Kidney (tissue), 14 donors: ENCODE measurements around the gene TDP1. TPM values are rescaled to one million over a fixed set of nuclear protein-coding genes. Genes with fewer than 3 reads are reported as not detected.

Experiments used
- DNase-seq, 5 donors: peaks; one replicate each; pipeline ENCODE4 v3.0.0-alpha.2; 2013 to 2020
- FAIRE-seq: peaks from 2 replicates; lab custom pipeline; 2012; peaks lifted over from hg19 to GRCh38; lab: Jason Lieb, UNC
- H3K27ac ChIP-seq, 2 donors: one replicate each; pipeline ENCODE4 v1.7.0; 2013; ENCODE audit warnings: low read depth in 2 of 2, low read length in 2 of 2, inconsistent platforms in 1 of 2
- H3K27me3 ChIP-seq: one replicate; pipeline ENCODE4 v1.7.1; 2013; ENCODE audit warnings: low read length, inconsistent platforms; ENCODE audit not compliant: control insufficient read depth, insufficient read depth
- H3K36me3 ChIP-seq, 3 donors: one replicate each; pipeline versions ENCODE4 v1.7.0 to v1.7.1; 2013; ENCODE audit warnings: low read length in 3 of 3, control low read depth in 1 of 3, inconsistent platforms in 1 of 3; ENCODE audit not compliant: insufficient read depth in 3 of 3, control insufficient read depth in 2 of 3
- H3K4me1 ChIP-seq, 3 donors: one replicate each; pipeline versions ENCODE4 v1.7.0 to v1.7.1; 2013; ENCODE audit warnings: low read length in 3 of 3, inconsistent platforms in 1 of 3, low read depth in 1 of 3; ENCODE audit not compliant: control insufficient read depth in 2 of 3, insufficient read depth in 2 of 3
- H3K4me3 ChIP-seq, 3 donors: one replicate each; pipeline versions ENCODE4 v1.7.0 to v1.8.1; 2013; ENCODE audit warnings: low read length in 3 of 3, control low read depth in 1 of 3, inconsistent platforms in 1 of 3
- H3K9ac ChIP-seq, 3 donors: one replicate each; pipeline versions ENCODE4 v1.7.0 to v1.7.1; 2013; ENCODE audit warnings: low read length in 3 of 3, control low read depth in 1 of 3, inconsistent platforms in 1 of 3
- H3K9me3 ChIP-seq, 3 donors: one replicate each; pipeline versions ENCODE4 v1.7.0 to v1.7.1; 2013; ENCODE audit warnings: low read length in 3 of 3, control low read depth in 1 of 3, inconsistent platforms in 1 of 3; ENCODE audit not compliant: control insufficient read depth in 2 of 3, insufficient read depth in 1 of 3
- intact Hi-C: fragments of 100-400 bp; cut with DNase I; formaldehyde crosslinking; loops from one replicate; pipeline ENCODE4 v1.11.1; 2022
- polyA plus RNA-seq: library from polyadenylated mRNA; stranded (reverse); fragments of 350-450 nt; fragmentation: Illumina TruSeq; extraction: RNeasy Lipid Tissue Mini Kit (QIAGEN cat#74804); gene quantifications from one replicate; pipeline ENCODE4 v1.2.3, GENCODE V29; 2014; ENCODE audit warnings: low read depth, low replicate concordance; ENCODE audit not compliant: insufficient read depth
- total RNA-seq: library from RNA; stranded (reverse); fragmentation: NEBNext Ultra II Directional; extraction: Animal tissue kit (Norgen Biotek cat#: 25700); gene quantifications from one replicate; pipeline ENCODE4 v1.2.1, GENCODE V29; 2021
- TF ChIP-seq, protein P1 (sequence below): IDR thresholded peaks from 3 replicates; pipeline ENCODE4 v1.5.1; 2012; ENCODE audit warnings: mild to moderate bottlenecking, moderate library complexity, borderline replicate concordance; ENCODE audit not compliant: insufficient read depth; ENCODE audit errors: extremely low read depth
- donor health status: control.
- donor health status: control.
- donor health status: control.
- donor health status: control.
- donor health status: control.
- donor health status: DM: yes; HTN: yes; CAD: no.
- donor health status: Normal renal cell carcinoma (clear cell type).

The TDP1 gene
- total and polyA plus RNA-seq, 2 donors from 2014 or later: 4.8 to 15.7 TPM

DNA sequence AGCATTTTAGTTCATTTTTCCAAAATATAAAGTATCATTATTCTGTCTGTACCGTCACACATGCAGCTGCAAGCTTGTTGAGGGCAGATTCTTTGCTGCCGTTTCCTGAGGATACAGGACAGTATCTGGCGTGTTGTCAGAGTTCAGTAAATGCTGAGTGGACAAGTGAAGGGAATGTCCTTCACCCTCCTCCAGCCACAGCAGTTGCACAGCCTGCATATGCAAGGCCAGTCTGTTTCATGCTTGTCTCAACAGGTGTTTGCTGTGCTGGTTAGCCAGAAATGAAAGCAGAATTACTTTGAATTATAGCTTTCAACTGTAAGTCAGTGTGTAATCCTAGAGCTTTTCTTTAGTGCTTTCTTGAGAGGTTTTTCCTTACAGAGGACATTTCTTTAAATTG is 36.5 kb downstream of the TDP1 start:
- H3K9me3 ChIP-seq: no peaks in the 10 kb centered on the region
- H3K27me3 ChIP-seq: no peaks in the 10 kb centered on the region
- intact Hi-C loops: no loop called here
- peaks cover 2 to 26% (median 7%) of the 10 kb centered on the region in 3 donors for H3K36me3 ChIP-seq
- FAIRE-seq: no peak
- H3K4me3 ChIP-seq: no peak overlapping the region
- TF ChIP-seq, protein P1, sequence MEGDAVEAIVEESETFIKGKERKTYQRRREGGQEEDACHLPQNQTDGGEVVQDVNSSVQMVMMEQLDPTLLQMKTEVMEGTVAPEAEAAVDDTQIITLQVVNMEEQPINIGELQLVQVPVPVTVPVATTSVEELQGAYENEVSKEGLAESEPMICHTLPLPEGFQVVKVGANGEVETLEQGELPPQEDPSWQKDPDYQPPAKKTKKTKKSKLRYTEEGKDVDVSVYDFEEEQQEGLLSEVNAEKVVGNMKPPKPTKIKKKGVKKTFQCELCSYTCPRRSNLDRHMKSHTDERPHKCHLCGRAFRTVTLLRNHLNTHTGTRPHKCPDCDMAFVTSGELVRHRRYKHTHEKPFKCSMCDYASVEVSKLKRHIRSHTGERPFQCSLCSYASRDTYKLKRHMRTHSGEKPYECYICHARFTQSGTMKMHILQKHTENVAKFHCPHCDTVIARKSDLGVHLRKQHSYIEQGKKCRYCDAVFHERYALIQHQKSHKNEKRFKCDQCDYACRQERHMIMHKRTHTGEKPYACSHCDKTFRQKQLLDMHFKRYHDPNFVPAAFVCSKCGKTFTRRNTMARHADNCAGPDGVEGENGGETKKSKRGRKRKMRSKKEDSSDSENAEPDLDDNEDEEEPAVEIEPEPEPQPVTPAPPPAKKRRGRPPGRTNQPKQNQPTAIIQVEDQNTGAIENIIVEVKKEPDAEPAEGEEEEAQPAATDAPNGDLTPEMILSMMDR: no peak
- H3K27ac ChIP-seq: no peak overlapping the region
- no peak for DNase-seq
- H3K4me1 ChIP-seq: no peaks in the 10 kb centered on the region
- no peak overlapping the region for H3K9ac ChIP-seq

DNA sequence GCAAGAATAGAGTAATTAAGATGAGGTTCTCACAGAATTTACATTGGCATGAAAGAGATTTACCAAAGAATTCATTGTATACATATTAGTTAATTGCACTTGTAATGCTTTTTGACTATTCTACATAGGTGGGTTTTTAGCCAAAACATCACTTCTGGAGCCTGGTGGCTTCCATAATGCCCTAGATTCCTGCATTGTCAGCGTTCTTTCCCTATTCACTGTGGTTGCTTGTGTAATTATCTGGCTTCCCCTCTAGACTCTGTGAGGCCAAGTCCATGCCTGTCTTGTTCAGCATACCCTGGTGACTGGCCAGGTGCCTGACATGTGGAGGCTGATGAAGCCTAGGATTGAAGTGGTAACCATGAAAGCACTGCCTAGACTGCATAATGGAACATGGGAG is 41.2 kb downstream of the TDP1 start:
- Histone ChIP-seq H3K36me3 (peaks cover 4 to 26% (median 9%) of the 10 kb centered on the region in 3 donors), H3K9me3 (no peaks in the 10 kb centered on the region), H3K4me1 (no peaks in the 10 kb centered on the region), H3K9ac (no peak overlapping the region), H3K27me3 (no peaks in the 10 kb centered on the region), H3K27ac (no peak overlapping the region), H3K4me3 (no peak overlapping the region)
- TF ChIP-seq, protein P1: no peak
- no peak for DNase-seq
- intact Hi-C loops: no loop called here
- no peak for FAIRE-seq

DNA sequence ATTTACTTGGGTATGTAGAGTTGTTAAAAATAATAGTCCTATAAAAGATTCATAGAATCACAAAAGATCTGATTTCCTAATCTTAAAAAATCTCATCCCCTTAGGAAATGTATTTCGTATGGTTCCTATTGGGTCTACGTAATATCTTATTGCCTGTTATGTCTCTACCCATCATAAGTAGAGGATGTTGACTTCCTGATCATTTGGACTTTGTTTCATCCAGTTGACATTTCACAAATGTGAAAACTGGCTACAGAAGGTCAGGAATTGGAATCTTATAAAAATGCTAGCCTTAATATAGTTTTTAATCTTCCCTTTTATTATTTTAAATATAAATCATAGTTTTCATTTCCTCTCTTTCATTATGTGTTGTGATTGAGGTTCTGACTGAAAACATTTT is 45.2 kb downstream of the TDP1 start:
- Histone ChIP-seq H3K9me3 (no peaks in the 10 kb centered on the region), H3K27ac (no peak overlapping the region), H3K36me3 (peaks cover 2 to 13% (median 4%) of the 10 kb centered on the region in 3 donors), H3K9ac (no peak overlapping the region), H3K4me1 (no peaks in the 10 kb centered on the region), H3K27me3 (no peaks in the 10 kb centered on the region), H3K4me3 (no peak overlapping the region)
- no peak for DNase-seq
- TF ChIP-seq, protein P1: no peak
- intact Hi-C loops: no loop called here
- no peak for FAIRE-seq

DNA sequence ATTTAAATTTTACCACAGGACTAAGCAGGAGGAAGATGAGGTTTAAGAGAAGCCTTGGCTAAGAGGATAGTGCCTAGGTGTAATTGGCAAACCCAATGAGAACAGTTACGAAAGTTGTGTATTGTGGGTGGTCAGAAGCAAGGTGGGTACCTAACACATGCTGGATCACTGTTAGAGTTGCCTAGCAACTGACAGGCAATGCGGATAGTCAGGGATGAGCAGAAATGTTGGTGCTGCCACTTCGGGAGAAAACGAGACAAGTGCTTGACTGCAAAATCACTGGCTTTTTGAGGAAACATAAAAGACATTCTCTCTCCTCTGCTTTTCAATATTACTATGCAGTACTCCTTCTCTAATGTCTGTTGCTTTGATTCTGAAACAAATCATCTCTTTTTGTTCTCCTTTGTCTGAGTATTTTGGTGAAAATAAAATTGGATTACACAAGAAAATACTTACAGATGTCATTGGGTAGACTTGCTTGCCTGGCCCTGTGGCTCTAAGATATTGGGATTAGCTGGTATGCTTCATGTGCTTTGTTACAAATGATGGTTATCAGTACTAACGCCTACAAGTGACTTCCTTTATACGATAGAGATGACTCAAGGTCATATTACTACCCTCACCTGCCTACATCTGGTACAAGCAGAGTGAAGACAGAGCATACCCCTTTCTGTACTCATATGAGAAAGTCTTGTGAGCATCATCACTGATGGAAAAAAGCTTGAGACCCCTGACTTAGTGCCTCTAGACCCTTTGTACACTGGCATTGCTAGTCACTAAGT is 48.0 kb downstream of the TDP1 start:
- H3K36me3 ChIP-seq: peaks cover 0 to 5% (median 4%) of the 10 kb centered on the region in 3 donors
- H3K27me3 ChIP-seq: no peaks in the 10 kb centered on the region
- FAIRE-seq (no peak), DNase-seq (no peak)
- no peak overlapping the region for H3K9ac ChIP-seq
- H3K4me1 ChIP-seq: no peaks in the 10 kb centered on the region
- no peak overlapping the region for H3K27ac ChIP-seq
- intact Hi-C loops: no loop called here
- no peak overlapping the region for H3K4me3 ChIP-seq
- TF ChIP-seq, protein P1: no peak
- no peaks in the 10 kb centered on the region for H3K9me3 ChIP-seq
